Thymus (tissue), 2 donors: ENCODE results near the gene TUBG1. TPM values are rescaled to one million over a fixed set of nuclear protein-coding genes. Genes with fewer than 3 reads are reported as not detected.

Experiments used
- polyA plus RNA-seq: library from polyadenylated mRNA; stranded (reverse); fragments of 200-250 nt; gene quantifications from one replicate; pipeline ENCODE4 v1.2.3, GENCODE V29; 2013
- total RNA-seq: library from RNA; stranded (reverse); fragments of 120-200 nt; gene quantifications from one replicate; pipeline ENCODE4 v1.2.4, GENCODE V29; 2013
- donor health status: healthy.

The TUBG1 gene
- total and polyA plus RNA-seq, 2 donors, result 11.4 to 24.1 TPM

Other genes starting within 250 kb of the TUBG1 start
- 69.2 TPM for gene STAT3, start 221.2 kb upstream of the TUBG1 start, total RNA-seq
- 57.6 TPM for gene STAT3, start 221.2 kb upstream of the TUBG1 start, polyA plus RNA-seq
- 16.4 TPM for gene CAVIN1, start 186.4 kb upstream of the TUBG1 start, total RNA-seq
- 47.0 TPM for gene CAVIN1, start 186.4 kb upstream of the TUBG1 start, polyA plus RNA-seq
- 15.4 TPM for gene ATP6V0A1, start 150.8 kb upstream of the TUBG1 start, total RNA-seq
- 47.7 TPM for gene ATP6V0A1, start 150.8 kb upstream of the TUBG1 start, polyA plus RNA-seq
- gene NAGLU, start 73.4 kb upstream of the TUBG1 start, total RNA-seq, result 10.0 TPM
- 33.6 TPM for gene NAGLU, start 73.4 kb upstream of the TUBG1 start, polyA plus RNA-seq
- gene HSD17B1, start 56.8 kb upstream of the TUBG1 start, total RNA-seq, result 1.1 TPM
- gene HSD17B1, start 56.8 kb upstream of the TUBG1 start, polyA plus RNA-seq, result 6.1 TPM
- gene COASY, start 47.5 kb upstream of the TUBG1 start, total RNA-seq, result 20.7 TPM
- gene COASY, start 47.5 kb upstream of the TUBG1 start, polyA plus RNA-seq, result 89.3 TPM
- gene MLX, start 42.6 kb upstream of the TUBG1 start, total RNA-seq, result 29.3 TPM
- 45.2 TPM for gene MLX, start 42.6 kb upstream of the TUBG1 start, polyA plus RNA-seq
- gene PSMC3IP, start 32.0 kb upstream of the TUBG1 start, total RNA-seq, result 7.2 TPM
- gene PSMC3IP, start 32.0 kb upstream of the TUBG1 start, polyA plus RNA-seq, result 5.1 TPM
- gene RETREG3, start 309 bp upstream of the TUBG1 start, total RNA-seq, result 40.0 TPM
- 33.7 TPM for gene RETREG3, start 309 bp upstream of the TUBG1 start, polyA plus RNA-seq
- 3.0 TPM for gene TUBG2, start 49.6 kb downstream of the TUBG1 start, total RNA-seq
- 11.3 TPM for gene TUBG2, start 49.6 kb downstream of the TUBG1 start, polyA plus RNA-seq
- gene PLEKHH3, start 67.3 kb downstream of the TUBG1 start, total RNA-seq, result 8.2 TPM
- 20.3 TPM for gene PLEKHH3, start 67.3 kb downstream of the TUBG1 start, polyA plus RNA-seq
- gene CCR10, start 72.2 kb downstream of the TUBG1 start, total RNA-seq, result 0.80 TPM
- 1.2 TPM for gene CCR10, start 72.2 kb downstream of the TUBG1 start, polyA plus RNA-seq
- 0.76 TPM for gene CNTNAP1, start 72.8 kb downstream of the TUBG1 start, total RNA-seq
- 2.1 TPM for gene CNTNAP1, start 72.8 kb downstream of the TUBG1 start, polyA plus RNA-seq
- gene EZH1, start 135.4 kb downstream of the TUBG1 start, total RNA-seq, result 18.5 TPM
- gene EZH1, start 135.4 kb downstream of the TUBG1 start, polyA plus RNA-seq, result 38.8 TPM
- 8.4 TPM for gene RAMP2, start 151.5 kb downstream of the TUBG1 start, total RNA-seq
- 22.1 TPM for gene RAMP2, start 151.5 kb downstream of the TUBG1 start, polyA plus RNA-seq
- gene VPS25, start 163.8 kb downstream of the TUBG1 start, total RNA-seq, result 75.0 TPM
- 58.3 TPM for gene VPS25, start 163.8 kb downstream of the TUBG1 start, polyA plus RNA-seq
- gene WNK4, start 170.9 kb downstream of the TUBG1 start, total RNA-seq, result 0.05 TPM
- gene WNK4, start 170.9 kb downstream of the TUBG1 start, polyA plus RNA-seq, result 0.11 TPM
- gene COA3, start 189.0 kb downstream of the TUBG1 start, total RNA-seq, result 72.4 TPM
- 95.5 TPM for gene COA3, start 189.0 kb downstream of the TUBG1 start, polyA plus RNA-seq
- 0.09 TPM for gene CNTD1, start 189.2 kb downstream of the TUBG1 start, total RNA-seq
- 0.32 TPM for gene CNTD1, start 189.2 kb downstream of the TUBG1 start, polyA plus RNA-seq
- gene BECN1, start 214.6 kb downstream of the TUBG1 start, total RNA-seq, result 67.0 TPM
- 79.5 TPM for gene BECN1, start 214.6 kb downstream of the TUBG1 start, polyA plus RNA-seq
- gene PSME3, start 223.7 kb downstream of the TUBG1 start, total RNA-seq, result 43.9 TPM
- gene PSME3, start 223.7 kb downstream of the TUBG1 start, polyA plus RNA-seq, result 35.0 TPM
- 0.28 TPM for gene AOC2, start 234.9 kb downstream of the TUBG1 start, total RNA-seq
- gene AOC2, start 234.9 kb downstream of the TUBG1 start, polyA plus RNA-seq, result 1.1 TPM
- 1.2 TPM for gene AOC3, start 241.5 kb downstream of the TUBG1 start, total RNA-seq
- gene AOC3, start 241.5 kb downstream of the TUBG1 start, polyA plus RNA-seq, result 16.0 TPM